HCT116 (cell line): Measurements from ENCODE around the gene BIVM.

ENCODE experiments used
- POLR2A ChIP-seq: IDR thresholded peaks from 2 replicates; pipeline ENCODE4 v1.7.0; 2011; ENCODE audit warnings: borderline replicate concordance; ENCODE audit not compliant: insufficient read depth, insufficient read length; ENCODE audit errors: extremely low read depth
- RAD21 ChIP-seq: IDR thresholded peaks from 2 replicates; pipeline ENCODE4 v1.6.1; 2012; ENCODE audit warnings: low read depth, mild to moderate bottlenecking
- ZFX ChIP-seq: fragments of 450-650 bp; IDR thresholded peaks from 2 replicates; pipeline ENCODE4 v1.6.1; 2017
- TF ChIP-seq, protein P1 (sequence below): IDR thresholded peaks from 2 replicates; pipeline ENCODE4 v1.6.1; 2012

DNA sequence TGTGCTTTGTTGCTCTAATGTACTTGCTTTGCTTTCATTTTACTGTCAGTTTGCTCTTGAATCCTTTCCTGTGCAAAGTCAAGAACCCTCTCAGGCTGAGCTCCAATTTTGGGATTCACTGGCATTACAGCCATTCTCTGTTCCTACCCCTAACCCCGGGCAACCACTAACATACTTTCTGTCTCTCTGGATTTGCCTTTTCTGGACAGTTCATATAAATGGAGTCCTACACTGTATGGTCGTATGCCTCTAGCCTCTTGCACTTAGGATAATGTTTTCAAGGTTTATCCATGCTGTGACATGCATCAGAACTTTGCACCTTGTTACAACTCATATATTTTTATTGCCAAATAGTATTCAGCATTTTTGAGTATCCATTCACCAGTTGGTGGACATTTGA is 22.6 kb upstream of the BIVM start:
- no peak for TF ChIP-seq ZFX
- TF ChIP-seq, protein P1, sequence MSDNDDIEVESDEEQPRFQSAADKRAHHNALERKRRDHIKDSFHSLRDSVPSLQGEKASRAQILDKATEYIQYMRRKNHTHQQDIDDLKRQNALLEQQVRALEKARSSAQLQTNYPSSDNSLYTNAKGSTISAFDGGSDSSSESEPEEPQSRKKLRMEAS, result no peak
- no peak for TF ChIP-seq POLR2A
- no peak for TF ChIP-seq RAD21
